T-helper 2 cell (primary cell): ENCODE data around the gene CYTH2.

Experiments
- DNase-seq, 5 experiments: peaks; one replicate each; pipeline versions ENCODE4 v3.0.0 to v3.0.0-alpha.2; 2012 to 2022
- total RNA-seq, 2 donors: gene quantifications; one replicate each; lab custom pipeline; 2026; lab: John Stamatoyannopoulos, UW

Gene CYTH2, protein sequence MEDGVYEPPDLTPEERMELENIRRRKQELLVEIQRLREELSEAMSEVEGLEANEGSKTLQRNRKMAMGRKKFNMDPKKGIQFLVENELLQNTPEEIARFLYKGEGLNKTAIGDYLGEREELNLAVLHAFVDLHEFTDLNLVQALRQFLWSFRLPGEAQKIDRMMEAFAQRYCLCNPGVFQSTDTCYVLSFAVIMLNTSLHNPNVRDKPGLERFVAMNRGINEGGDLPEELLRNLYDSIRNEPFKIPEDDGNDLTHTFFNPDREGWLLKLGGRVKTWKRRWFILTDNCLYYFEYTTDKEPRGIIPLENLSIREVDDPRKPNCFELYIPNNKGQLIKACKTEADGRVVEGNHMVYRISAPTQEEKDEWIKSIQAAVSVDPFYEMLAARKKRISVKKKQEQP
- 53.5 to 65.5 reads per million in 2 donors for total RNA-seq

DNA sequence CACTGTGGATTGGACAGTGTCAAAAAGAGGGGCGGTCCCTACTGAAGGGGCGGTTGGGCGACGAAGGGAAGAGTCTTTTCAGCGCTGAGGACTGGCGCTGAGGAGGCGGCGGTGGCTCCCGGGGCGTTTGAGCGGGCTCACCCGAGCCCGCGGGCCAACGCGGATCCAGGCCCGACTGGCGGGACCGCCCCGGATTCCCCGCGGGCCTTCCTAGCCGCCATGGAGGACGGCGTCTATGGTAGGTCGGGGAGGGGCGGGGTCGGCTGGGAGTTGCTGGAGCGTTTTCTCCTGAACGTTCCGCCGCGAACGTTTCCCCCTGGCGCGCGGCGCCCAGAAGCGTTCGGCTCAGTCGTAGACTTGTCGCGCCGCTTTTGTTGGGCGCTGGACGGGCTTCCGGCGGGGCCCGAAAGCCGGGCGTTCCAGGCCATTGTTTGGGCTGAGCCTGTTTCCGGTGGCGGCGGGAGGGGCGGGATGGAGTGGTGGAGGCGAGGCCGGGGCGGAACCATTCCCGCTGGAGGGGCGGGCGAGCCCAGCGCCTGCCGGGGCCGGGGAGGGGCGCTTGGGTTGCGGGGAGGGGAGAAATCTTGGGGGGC lies at the start of gene CYTH2:
TSS of gene CYTH2 (plus strand) at position 81 of the 593 bp plus-strand sequence. CDS start at position 220, 139 bp downstream.
- peak; percentile 44 to 76 (median 53) for DNase-seq

DNA sequence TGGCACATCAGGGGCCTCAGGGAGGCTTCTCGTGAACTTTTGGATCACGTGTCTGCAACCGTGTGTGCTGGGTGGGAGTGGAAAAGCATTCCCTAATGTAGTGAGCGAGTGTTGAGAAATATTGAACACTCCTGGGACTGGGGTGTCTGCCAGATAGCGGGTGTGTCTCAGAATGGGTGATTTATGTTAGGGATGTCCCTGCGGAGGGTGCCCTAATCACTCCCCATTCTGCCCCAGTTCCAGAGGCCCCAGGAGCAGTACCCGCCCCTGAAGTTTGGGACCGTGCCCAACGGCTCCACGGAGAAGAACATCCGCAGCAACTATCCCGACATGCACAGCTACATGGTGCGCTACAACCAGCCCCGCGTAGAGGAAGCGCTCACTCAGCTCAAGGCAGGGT lies 47.6 kb upstream of the CYTH2 start:
- DNase-seq, result no peak

DNA sequence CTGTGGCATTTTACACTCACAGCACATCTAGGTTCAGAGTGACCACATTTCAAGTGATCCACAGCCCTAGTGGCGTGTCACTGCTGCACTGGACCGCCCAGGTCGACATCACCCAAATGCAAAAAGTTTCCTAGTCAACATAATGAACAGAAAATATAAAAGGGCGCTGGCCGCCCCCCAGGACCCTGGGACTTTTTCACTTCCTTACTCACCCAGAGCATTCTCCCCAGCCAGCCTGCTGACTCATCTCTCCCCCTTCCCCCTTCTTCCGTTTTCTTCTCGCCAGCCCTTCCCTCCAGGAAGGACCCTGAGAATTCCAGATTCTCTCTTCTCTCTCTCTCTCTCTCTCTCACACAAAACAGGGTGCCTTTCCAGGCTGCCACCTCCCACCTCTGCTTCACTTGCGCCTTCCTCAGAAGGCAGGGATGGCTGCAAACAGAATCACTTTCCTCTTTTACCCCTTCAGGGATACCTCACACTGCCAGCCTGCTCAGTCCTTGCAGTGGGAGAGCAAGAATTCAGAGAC lies 44.4 kb upstream of the CYTH2 start:
- DNase-seq, result no peak

DNA sequence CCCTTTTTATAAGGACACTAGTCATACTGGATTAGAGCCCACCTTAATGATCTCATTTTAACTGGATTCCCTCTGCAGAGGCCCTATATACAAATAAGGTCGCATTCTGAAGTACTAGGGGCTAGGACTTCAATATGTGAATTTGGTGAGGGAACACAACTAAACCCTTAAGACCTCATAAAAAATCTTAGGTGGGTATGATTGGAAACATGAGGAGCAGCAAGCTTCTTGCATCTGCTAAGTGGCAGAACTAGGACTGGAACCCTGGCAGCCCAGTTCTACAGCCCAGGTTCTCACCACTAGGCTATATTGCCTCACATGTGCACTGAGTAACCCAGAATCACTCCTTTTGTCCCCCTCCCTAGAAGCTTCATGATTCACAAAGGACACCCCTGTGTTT lies 40.5 kb upstream of the CYTH2 start:
- no peak for DNase-seq

DNA sequence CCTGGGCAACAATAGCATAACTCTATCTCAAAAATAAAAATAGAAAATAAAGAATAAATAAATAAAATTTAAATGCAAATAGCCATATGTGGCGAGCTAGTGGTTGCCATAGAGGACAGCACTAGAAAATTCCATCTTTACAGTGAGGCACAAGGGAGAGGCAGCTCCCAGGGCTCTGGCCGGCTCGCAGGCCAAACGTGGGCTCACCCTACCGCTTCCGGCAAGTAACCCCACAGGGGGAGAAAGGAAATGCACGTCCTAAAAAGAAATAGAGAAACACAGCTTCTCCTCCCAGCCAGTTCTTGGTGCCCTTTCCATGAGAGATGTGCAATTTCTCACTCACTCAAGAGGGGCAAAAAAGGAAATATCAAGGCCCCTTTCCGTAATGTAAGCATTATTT lies 35.8 kb upstream of the CYTH2 start:
- DNase-seq, result no peak

DNA sequence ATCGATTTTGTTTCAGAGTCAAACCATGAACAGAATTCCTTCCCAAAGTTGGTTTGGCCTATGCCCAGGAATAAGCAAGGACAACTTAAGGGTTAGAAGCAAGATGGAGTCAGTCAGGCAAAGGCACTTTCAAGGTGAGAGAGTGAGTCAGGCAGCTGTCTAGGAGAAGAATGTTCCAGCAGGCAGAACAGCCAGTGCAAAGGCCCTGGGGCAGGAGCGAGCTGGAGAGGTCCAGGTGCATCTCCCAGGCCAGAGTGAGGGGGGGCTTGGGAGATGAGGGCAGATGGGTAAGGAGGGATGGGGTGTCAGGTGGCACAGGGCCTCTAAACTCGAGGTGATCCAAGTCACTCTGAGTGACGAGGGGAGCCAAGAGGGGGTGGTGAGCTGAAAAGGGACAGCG lies 32.6 kb upstream of the CYTH2 start:
- DNase-seq, result no peak

DNA sequence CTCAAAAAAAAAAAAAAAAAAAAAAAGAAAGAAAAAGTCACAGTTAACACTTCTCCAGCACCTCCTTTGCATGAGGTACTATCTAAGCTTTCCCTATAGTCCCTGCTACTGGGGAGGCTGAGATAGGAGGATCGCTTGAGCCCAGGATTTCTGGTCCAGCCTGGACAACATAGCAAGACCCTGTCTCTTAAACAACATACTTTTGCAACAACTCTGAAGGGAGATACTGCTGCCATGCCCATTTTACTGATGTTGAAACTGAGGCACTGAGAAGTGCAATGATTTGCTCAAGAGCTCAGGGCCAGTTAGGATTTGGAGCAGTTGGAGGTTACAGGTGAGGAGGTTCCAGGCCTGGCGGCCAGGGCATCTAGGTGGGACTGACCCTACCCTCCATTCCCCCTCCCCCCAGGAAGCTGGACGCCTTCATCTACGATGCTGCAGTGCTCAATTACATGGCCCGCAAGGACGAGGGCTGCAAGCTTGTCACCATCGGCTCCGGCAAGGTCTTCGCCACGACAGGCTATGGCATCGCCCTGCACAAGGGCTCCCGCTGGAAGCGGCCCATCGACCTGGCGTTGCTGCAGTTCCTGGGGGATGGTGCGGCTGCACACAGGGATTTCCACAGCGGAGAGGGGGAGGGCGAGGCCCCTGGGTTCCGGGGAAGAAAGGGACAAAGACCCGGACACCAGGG lies 27.7 kb upstream of the CYTH2 start:
- DNase-seq, result no peak

DNA sequence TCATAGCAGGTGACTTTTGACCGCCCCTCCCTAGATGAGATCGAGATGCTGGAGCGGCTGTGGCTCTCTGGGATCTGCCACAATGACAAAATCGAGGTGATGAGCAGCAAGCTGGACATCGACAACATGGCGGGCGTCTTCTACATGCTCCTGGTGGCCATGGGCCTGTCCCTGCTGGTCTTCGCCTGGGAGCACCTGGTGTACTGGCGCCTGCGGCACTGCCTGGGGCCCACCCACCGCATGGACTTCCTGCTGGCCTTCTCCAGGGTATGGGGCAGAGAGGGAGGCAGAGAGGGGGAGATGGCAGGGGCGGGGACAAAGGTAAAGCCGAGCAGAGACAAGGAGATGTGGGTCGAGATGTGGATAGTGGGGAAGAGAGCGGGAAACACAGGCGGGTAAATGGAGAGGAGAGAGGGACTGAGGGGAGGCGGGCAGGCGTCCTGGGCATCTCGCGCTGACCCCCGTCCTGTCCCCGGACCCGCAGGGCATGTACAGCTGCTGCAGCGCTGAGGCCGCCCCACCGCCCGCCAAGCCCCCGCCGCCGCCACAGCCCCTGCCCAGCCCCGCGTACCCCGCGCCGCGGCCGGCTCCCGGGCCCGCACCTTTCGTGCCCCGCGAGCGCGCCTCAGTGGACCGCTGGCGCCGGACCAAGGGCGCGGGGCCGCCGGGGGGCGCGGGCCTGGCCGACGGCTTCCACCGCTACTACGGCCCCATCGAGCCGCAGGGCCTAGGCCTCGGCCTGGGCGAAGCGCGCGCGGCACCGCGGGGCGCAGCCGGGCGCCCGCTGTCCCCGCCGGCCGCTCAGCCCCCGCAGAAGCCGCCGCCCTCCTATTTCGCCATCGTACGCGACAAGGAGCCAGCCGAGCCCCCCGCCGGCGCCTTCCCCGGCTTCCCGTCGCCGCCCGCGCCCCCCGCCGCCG lies 26.8 kb upstream of the CYTH2 start:
- DNase-seq, result no peak

DNA sequence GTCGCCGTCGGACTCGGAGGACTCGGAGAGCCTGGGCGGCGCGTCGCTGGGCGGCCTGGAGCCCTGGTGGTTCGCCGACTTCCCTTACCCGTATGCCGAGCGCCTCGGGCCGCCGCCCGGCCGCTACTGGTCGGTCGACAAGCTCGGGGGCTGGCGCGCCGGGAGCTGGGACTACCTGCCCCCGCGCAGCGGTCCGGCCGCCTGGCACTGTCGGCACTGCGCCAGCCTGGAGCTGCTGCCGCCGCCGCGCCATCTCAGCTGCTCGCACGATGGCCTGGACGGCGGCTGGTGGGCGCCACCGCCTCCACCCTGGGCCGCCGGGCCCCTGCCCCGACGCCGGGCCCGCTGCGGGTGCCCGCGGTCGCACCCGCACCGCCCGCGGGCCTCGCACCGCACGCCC lies 25.9 kb upstream of the CYTH2 start:
- DNase-seq, result peak in 1 of 5 experiments; percentile 18

DNA sequence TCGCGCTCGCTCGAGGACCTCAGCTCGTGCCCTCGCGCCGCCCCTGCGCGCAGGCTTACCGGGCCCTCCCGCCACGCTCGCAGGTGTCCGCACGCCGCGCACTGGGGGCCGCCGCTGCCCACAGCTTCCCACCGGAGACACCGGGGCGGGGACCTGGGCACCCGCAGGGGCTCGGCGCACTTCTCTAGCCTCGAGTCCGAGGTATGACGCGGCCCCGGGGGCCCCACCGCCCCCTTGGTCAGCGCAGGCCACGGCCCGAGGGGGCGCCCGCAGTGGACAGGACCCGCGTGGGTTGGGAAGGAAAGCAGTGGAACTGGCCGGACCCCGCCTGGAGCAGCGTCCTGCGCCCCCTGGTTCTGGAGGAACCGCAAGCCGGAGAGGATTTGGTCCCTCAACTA lies 25.4 kb upstream of the CYTH2 start:
- no peak for DNase-seq

DNA sequence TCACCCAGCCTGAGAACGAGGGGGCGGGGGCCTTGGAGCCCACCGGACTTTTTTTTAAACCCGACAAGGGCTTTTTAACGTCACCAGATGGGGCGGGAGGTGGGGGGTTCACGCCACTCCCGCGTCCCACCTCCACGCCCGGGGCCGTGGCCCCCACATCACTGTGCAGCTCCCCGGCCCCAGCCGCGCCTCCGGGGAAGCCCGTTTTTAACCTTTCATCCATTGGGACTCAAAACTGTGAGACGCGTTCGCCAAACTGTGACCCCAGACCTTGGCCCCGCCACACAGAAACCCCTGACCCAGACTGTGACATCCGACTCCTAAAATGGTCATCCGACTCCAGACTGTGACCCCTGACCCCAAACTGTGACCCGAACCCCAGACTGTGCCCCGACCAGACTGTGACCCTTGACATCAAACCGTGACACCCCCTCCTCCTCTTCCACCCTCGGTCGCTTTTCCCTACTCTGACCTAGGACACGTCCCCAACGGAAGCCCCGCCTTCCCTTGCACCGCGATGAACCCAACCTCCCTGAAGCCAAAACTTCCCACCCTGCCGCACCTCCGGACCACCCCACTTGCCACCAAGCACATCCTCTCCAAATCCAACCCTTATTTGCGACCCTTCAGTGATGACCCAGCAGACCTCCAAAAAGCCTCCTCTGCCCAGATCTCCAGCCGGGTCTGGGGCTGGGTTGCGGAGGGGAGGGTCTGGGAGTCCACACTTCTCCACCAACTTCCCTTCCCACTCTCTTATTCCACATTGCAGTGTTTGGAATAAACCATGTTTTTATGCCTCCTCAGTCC lies 24.8 kb upstream of the CYTH2 start:
- DNase-seq, result no peak

DNA sequence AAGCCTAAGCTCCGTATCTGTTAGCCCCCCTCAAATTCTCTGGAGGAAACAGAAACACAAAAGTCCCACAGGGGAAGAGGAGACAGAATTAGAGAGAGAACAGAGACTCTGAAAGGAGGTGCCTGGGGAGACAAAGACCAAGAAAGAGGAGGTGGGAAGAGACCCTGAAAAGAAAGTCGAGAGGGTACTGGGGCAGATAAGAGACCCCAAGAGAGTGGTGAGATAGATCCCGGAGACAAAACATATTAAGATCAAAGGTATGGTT lies 24.3 kb upstream of the CYTH2 start:
- DNase-seq, result no peak

DNA sequence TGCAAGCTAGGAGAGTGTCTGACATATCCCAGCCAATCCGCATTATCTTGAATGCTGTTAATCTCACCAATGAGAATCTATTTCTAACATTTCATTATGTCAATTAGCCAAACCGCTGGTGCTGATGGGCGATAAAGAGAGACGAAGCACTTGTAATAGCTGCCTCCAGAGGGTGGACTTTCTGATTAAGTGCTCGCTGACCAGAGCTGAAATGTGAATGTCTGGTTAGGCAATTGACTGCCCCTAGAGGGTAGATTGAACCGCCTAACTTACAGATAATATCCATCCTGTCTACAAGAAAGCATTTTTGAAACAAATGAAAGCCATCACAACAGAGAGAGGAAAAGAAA lies 23.9 kb upstream of the CYTH2 start:
- peak in 1 of 5 experiments; percentile 49 for DNase-seq

DNA sequence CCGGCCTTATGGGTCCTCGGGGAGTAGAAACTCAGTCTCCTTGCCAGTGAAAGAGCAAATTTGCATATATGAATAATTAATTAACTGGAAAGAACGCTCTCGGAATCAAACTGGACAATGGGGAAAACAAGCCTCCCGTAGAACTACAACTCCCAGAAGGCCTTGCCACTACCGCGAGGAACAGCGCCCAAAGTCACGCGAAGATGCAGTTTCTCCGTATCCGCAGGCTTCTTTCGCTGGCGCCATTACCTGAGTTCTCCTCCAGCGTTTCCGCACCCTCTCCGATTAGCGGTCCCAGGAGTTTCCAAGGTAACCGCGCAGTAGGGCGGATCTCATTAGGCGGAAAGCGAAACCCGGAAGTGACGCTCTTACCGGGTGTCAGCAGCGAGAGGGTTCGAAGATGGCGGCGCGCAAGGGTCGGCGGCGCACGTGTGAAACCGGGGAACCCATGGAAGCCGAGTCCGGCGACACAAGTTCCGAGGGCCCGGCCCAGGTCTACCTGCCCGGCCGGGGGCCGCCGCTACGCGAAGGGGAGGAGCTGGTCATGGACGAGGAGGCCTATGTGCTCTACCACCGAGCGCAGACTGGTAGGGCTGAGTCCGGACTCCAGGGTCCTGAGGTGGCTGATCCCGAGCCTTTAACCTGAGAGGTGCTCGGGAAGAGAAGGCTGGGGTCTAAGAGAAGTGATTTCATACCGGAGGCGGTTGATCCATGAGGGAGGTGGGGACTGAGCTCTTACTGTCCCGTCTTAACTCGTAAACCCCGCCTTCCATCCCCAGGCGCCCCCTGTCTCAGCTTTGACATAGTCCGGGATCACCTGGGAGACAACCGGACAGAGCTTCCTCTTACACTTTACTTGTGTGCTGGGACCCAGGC lies 23.3 kb upstream of the CYTH2 start, which contains the start of gene GRWD1:
TSS of gene GRWD1 (plus strand) at position 378 of the 876 bp plus-strand sequence. CDS start at position 401, 23 bp downstream.
- peak; percentile 75 to 99 (median 93) for DNase-seq

DNA sequence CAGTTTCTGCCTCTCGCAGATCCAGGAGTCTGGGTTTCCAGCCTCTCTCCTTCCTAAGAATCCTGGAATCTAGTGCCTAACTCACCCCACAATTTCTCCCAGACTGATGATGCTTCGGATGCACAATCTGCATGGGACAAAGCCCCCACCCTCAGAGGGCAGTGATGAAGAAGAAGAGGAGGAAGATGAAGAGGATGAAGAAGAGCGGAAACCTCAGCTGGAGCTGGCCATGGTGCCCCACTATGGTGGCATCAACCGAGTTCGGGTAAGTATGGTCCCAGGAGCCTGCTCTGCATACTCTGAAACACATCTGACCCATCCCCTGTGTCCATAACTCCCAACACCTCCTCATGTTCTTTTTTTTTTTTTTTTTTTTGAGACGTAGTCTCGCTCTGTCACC lies 22.6 kb upstream of the CYTH2 start:
- DNase-seq, result no peak

DNA sequence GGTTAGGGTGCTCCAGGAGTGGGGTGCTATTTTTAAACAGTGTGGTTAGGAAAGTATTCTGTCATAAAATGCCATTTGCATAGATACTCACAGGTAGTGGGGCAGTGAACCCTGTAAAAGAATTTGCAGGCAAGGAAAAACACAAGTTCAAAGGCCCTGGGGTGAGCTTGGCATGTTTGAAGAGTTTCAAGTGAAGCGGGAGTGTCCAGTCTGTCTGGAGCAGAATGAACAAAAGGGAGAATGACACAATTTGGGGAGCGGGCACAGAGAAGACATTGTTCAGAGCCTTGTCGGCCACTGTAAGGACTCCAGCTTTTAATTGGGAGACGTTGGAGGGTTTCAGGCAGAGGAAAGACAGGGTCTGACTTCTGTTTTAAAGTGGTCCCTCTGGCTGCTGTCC lies 20.6 kb upstream of the CYTH2 start:
- no peak for DNase-seq

DNA sequence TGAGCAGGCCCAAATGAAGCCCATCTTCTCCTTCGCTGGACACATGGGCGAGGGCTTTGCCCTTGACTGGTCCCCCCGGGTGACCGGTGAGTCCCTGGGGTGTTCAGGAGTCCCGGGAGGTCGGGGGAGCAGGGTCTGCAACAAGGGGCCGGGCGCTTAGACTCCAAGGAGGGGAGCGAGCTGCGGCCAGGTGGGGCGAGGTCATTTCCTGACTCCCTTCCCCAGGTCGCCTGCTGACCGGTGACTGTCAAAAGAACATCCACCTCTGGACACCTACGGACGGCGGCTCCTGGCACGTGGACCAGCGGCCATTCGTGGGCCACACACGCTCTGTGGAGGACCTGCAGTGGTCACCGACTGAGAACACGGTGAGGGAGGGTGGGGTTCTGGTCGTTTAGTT lies 18.7 kb upstream of the CYTH2 start:
- DNase-seq, result no peak

DNA sequence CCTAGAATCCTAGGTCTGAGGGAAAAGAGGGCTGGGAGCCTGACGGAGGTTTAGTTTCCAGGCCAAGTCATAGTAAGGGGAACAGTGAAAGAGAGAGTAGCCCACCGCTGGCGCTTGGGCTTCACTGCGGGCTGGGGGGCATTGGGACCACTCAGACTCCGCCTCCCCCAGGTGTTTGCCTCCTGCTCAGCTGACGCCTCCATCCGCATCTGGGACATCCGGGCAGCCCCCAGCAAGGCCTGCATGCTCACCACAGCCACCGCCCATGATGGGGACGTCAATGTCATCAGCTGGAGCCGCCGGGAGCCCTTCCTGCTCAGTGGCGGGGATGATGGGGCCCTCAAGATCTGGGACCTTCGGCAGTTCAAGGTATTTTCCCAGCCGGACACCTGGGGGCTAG lies 18.3 kb upstream of the CYTH2 start:
- no peak for DNase-seq

DNA sequence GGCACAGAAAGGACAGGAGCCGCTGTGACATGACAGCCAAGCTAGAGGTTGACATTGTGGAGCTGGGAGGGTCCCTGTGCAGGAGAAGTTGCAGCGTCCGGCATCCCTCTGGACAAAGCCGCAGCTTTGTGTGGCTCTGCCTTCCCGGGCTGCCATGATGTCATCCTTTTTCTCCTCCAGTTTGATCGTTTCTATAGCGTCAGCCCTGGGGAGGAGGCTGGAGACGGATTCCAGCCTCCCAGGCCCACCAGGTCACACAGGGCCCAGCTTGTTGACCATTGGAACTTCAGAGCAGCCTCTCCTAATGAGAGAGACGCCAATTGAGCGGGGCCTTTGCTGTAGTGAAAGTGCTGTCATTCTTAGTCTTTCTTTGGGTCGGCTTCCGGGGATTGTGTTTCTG lies 17.5 kb upstream of the CYTH2 start:
- DNase-seq, result no peak

DNA sequence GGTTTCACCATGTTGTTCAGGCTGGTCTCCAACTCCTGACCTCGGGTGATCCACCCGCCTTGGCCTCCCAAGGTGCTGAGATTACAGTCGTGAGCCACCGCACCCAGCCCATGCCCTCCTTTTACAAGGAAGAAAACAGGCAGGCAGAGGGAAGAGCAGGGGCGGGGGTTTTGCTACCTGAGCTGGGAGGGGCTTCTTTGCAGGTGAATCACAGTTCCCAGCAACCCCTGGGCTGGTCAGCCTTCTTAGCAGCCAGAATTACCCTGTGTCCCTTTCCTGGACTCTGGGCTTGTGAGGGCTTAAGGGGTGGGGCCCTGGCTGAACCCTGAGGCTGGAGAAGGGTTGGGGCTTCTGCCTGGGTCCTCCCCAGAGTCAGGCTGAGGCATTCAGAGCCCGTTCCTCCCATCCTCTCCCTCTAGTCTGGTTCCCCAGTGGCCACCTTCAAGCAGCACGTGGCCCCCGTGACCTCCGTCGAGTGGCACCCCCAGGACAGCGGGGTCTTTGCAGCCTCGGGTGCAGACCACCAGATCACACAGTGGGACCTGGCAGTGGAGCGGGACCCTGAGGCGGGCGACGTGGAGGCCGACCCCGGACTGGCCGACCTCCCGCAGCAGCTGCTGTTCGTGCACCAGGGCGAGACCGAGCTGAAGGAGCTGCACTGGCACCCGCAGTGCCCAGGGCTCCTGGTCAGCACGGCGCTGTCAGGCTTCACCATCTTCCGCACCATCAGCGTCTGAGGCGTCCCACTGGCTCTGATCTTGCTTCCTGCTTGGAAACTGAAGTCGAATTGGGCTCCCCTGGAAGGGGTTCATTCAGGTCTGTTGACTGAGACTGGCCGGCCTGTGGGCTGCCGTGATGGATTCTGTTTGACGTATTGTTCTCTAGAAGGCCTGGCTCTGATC lies 16.6 kb upstream of the CYTH2 start:
- no peak for DNase-seq
